ENCODE measurements around the gene GABRP.

GRCh38 chr5:170795154-170795553 is 11.6 kb downstream of the GABRP start:
- TF ChIP-seq CTCF (IDR thresholded peaks at IDR 0.05), result no peak
- no peak for TF ChIP-seq POLR2A (IDR thresholded peaks at IDR 0.05)
